Activated CD4-positive, alpha-beta T cell treated with anti-CD3 and anti-CD28 coated beads, Interleukin-2, amount 50 U/mL, for 4 hours (primary cell): Measurements from ENCODE around the gene SETX.

ENCODE experiments used
- DNase-seq, 2 experiments: peaks; one replicate each; pipeline ENCODE4 v3.0.0-alpha.2; 2020

The SETX gene

GRCh38 chr9:132283863-132284262 is 70.9 kb downstream of the SETX start:
- DNase-seq: no peak

GRCh38 chr9:132283165-132283564 is 71.6 kb downstream of the SETX start:
- DNase-seq: no peak

GRCh38 chr9:132274861-132275260 is 79.9 kb downstream of the SETX start:
- DNase-seq: no peak

- DNase-seq: peak; percentile 40 to 52
Observed at GRCh38 chr9:132269704-132270516, 84.9 kb downstream of the SETX start.

- peak; percentile 64 to 70 for DNase-seq
Observed at GRCh38 chr9:132268725-132269352, 85.9 kb downstream of the SETX start.

- no peak for DNase-seq
Observed at GRCh38 chr9:132267660-132268059, 87.1 kb downstream of the SETX start.

GRCh38 chr9:132266017-132266416 is 88.8 kb downstream of the SETX start:
- no peak for DNase-seq

- no peak for DNase-seq
Observed at GRCh38 chr9:132260846-132261245, 93.9 kb downstream of the SETX start.

GRCh38 chr9:132250324-132251262 is 104.2 kb downstream of the SETX start:
- DNase-seq: no peak

GRCh38 chr9:132249690-132250089 is 105.1 kb downstream of the SETX start:
- DNase-seq: no peak

GRCh38 chr9:132249123-132249522 is 105.7 kb downstream of the SETX start:
- no peak for DNase-seq

- DNase-seq: no peak
Observed at GRCh38 chr9:132247942-132248341, 106.8 kb downstream of the SETX start.

GRCh38 chr9:132245465-132245864 is 109.3 kb downstream of the SETX start:
- DNase-seq: no peak

GRCh38 chr9:132244582-132245455 is 110.0 kb downstream of the SETX start:
- DNase-seq: no peak

- DNase-seq: no peak
Observed at GRCh38 chr9:132243156-132244074, 111.4 kb downstream of the SETX start.

- DNase-seq: no peak
Observed at GRCh38 chr9:132242621-132243155, 112.1 kb downstream of the SETX start.

GRCh38 chr9:132241840-132242620 is 112.8 kb downstream of the SETX start:
- peak; percentile 46 to 51 for DNase-seq

- DNase-seq: no peak
Observed at GRCh38 chr9:132241483-132241839, 113.3 kb downstream of the SETX start.

- peak; percentile 100 for DNase-seq
Observed at GRCh38 chr9:132240841-132241482, 113.8 kb downstream of the SETX start.
